ENCODE measurements around the gene UBL4A.

DNA sequence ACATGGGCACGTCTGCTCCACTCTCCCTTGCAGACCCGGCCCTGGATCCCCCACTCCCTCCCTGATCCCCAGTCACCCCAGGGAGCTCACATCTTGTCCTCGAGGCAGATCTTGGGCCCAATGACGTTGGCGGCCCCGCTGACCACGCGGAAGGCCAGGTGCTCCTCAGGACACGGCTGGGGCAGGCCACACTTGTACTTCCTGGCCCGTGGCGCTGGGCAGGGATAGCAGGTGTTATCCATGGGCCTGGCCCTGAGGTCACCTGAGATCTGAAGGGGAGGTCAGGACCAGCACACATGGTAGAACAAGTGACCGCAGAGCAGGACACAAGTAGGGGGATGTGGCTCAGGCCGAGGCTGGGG, 21.9 kb upstream of the UBL4A start:
- TF ChIP-seq CTCF (IDR thresholded peaks at IDR 0.05) = no peak
- TF ChIP-seq POLR2A (IDR thresholded peaks at IDR 0.05) = no peak
